Measurements from ENCODE around the gene TM6SF1.
"Not testable (repeated sequence)": the region's sequence is repeated elsewhere in the genome, so short reads cannot be mapped to it uniquely, and the experiment has no call there.

The TM6SF1 gene

GRCh38 chr15:83106994-83107840, at the start of gene TM6SF1:
Gene TM6SF1 (plus strand): TSS chr15:83107645. CDS start chr15:83107681, 36 bp downstream.
- no peak for DNase-seq

- no peak for DNase-seq
These were observed 49.6 kb upstream of the TM6SF1 start for GRCh38 chr15:83057696-83058376.

GRCh38 chr15:83061680-83062079, 45.8 kb upstream of the TM6SF1 start:
- no peak for DNase-seq

GRCh38 chr15:83062768-83063180, 44.7 kb upstream of the TM6SF1 start:
- DNase-seq, result no peak

GRCh38 chr15:83063551-83063950, 43.9 kb upstream of the TM6SF1 start:
- no peak for DNase-seq

- DNase-seq, result no peak
These were observed 42.6 kb upstream of the TM6SF1 start for GRCh38 chr15:83064859-83065258.

GRCh38 chr15:83065431-83065830, 42.0 kb upstream of the TM6SF1 start:
- no peak for DNase-seq

- no peak for DNase-seq
These were observed 41.3 kb upstream of the TM6SF1 start for GRCh38 chr15:83066034-83066733.

- DNase-seq, result peak; percentile 89
These were observed 40.5 kb upstream of the TM6SF1 start, which contains the start of gene BTBD1 for GRCh38 chr15:83066734-83067637. Gene BTBD1 (minus strand): TSS chr15:83067252. CDS start chr15:83067151, 101 bp downstream.

- no peak for DNase-seq
These were observed 39.8 kb upstream of the TM6SF1 start for GRCh38 chr15:83067638-83067962.

- no peak for DNase-seq
These were observed 39.4 kb upstream of the TM6SF1 start for GRCh38 chr15:83068054-83068453.

GRCh38 chr15:83069211-83069642, 38.2 kb upstream of the TM6SF1 start:
- peak; percentile 26 for DNase-seq

- DNase-seq, result no peak
These were observed 29.8 kb upstream of the TM6SF1 start for GRCh38 chr15:83077491-83078230.

GRCh38 chr15:83078712-83079111, 28.7 kb upstream of the TM6SF1 start:
- no peak for DNase-seq

GRCh38 chr15:83081256-83082014, 26.0 kb upstream of the TM6SF1 start:
- no peak for DNase-seq

GRCh38 chr15:83082730-83083386, 24.6 kb upstream of the TM6SF1 start:
- no peak for DNase-seq

- DNase-seq, result not testable (repeated sequence)
These were observed 22.0 kb upstream of the TM6SF1 start for GRCh38 chr15:83085461-83085860.

GRCh38 chr15:83085864-83086552, 21.4 kb upstream of the TM6SF1 start:
- DNase-seq, result not testable (repeated sequence)

GRCh38 chr15:83087576-83087975, 19.9 kb upstream of the TM6SF1 start:
- no peak for DNase-seq

GRCh38 chr15:83088876-83089275, 18.6 kb upstream of the TM6SF1 start:
- DNase-seq, result no peak
